H9 (cell line): Measurements from ENCODE around the gene CARD19. TPM values are rescaled to one million over a fixed set of nuclear protein-coding genes. Genes with fewer than 3 reads are reported as not detected.

Source experiments
- DNase-seq: peaks from one replicate; pipeline ENCODE4 v3.0.0-alpha.2; 2017
- H2AFZ ChIP-seq: one replicate; pipeline ENCODE4 v1.6.1; 2013; ENCODE audit warnings: mild to moderate bottlenecking, low read length, control low read depth, moderate library complexity
- H2AK5ac ChIP-seq: 2 replicates; pipeline ENCODE4 v1.6.1; 2013; ENCODE audit warnings: low read length, control low read depth, mixed read lengths; ENCODE audit not compliant: insufficient read length
- H2BK120ac ChIP-seq: one replicate; pipeline ENCODE4 v1.6.1; 2013; ENCODE audit warnings: low read depth, mild to moderate bottlenecking, low read length, control low read depth, inconsistent platforms; ENCODE audit not compliant: poor library complexity, severe bottlenecking
- H2BK12ac ChIP-seq: 2 replicates; pipeline ENCODE4 v1.6.1; 2013; ENCODE audit warnings: low read length, control low read depth, mixed read lengths, low read depth; ENCODE audit not compliant: insufficient read length
- H2BK15ac ChIP-seq: 2 replicates; pipeline ENCODE4 v1.6.1; 2013; ENCODE audit warnings: low read depth, low read length, control low read depth
- H2BK20ac ChIP-seq: one replicate; pipeline ENCODE4 v1.6.1; 2013; ENCODE audit warnings: low read depth, mild to moderate bottlenecking, low read length, control low read depth, inconsistent platforms; ENCODE audit not compliant: poor library complexity, severe bottlenecking
- H2BK5ac ChIP-seq: 2 replicates; pipeline ENCODE4 v1.6.1; 2013; ENCODE audit warnings: low read length, control low read depth, mixed read lengths; ENCODE audit not compliant: insufficient read length
- H3K14ac ChIP-seq: 2 replicates; pipeline ENCODE4 v1.6.1; 2013; ENCODE audit warnings: low read length, control low read depth; ENCODE audit not compliant: insufficient read depth
- H3K18ac ChIP-seq: 2 replicates; pipeline ENCODE4 v1.6.1; 2013; ENCODE audit warnings: low read depth, mild to moderate bottlenecking, mixed read lengths, low read length, control low read depth; ENCODE audit not compliant: insufficient read length
- H3K23ac ChIP-seq: 2 replicates; pipeline ENCODE4 v1.6.1; 2013; ENCODE audit warnings: low read length, control low read depth, mixed read lengths, low read depth; ENCODE audit not compliant: insufficient read length
- H3K23me2 ChIP-seq: 2 replicates; pipeline ENCODE4 v1.6.1; 2013; ENCODE audit warnings: low read depth, mild to moderate bottlenecking, mixed read lengths, low read length, control low read depth; ENCODE audit not compliant: insufficient read length, poor library complexity, severe bottlenecking
- H3K27ac ChIP-seq: 2 replicates; pipeline ENCODE4 v1.5.1; 2013; ENCODE audit warnings: low read length, control low read depth, mixed read lengths, low read depth; ENCODE audit not compliant: insufficient read length
- H3K27me3 ChIP-seq: 2 replicates; pipeline ENCODE4 v1.6.1; 2013; ENCODE audit warnings: low read length, control low read depth, inconsistent platforms; ENCODE audit not compliant: insufficient read depth
- H3K4ac ChIP-seq: 2 replicates; pipeline ENCODE4 v1.6.1; 2013; ENCODE audit warnings: low read depth, mild to moderate bottlenecking, control low read depth, inconsistent platforms, low read length, moderate library complexity
- H3K4me1 ChIP-seq: 2 replicates; pipeline ENCODE4 v1.6.1; 2013; ENCODE audit warnings: low read length, control low read depth, inconsistent platforms; ENCODE audit not compliant: insufficient read depth
- H3K4me2 ChIP-seq: 2 replicates; pipeline ENCODE4 v1.6.1; 2013; ENCODE audit warnings: low read length, control low read depth, mixed read lengths; ENCODE audit not compliant: insufficient read length, insufficient read depth
- H3K56ac ChIP-seq: 2 replicates; pipeline ENCODE4 v1.6.1; 2013; ENCODE audit warnings: low read depth, mild to moderate bottlenecking, mixed read lengths, low read length, control low read depth; ENCODE audit not compliant: insufficient read length
- H3K79me1 ChIP-seq: 2 replicates; pipeline ENCODE4 v1.6.1; 2013; ENCODE audit warnings: low read depth, mild to moderate bottlenecking, moderate library complexity, low read length, control low read depth, inconsistent platforms; ENCODE audit not compliant: insufficient read depth, poor library complexity, severe bottlenecking
- H3K79me2 ChIP-seq: 2 replicates; pipeline ENCODE4 v1.6.1; 2013; ENCODE audit warnings: low read length, control low read depth, inconsistent platforms; ENCODE audit not compliant: insufficient read depth
- H3K9ac ChIP-seq: 2 replicates; pipeline ENCODE4 v1.6.1; 2013; ENCODE audit warnings: low read length, control low read depth, mixed read lengths; ENCODE audit not compliant: insufficient read length; ENCODE audit errors: extremely low read depth
- H3K9me3 ChIP-seq: one replicate; pipeline ENCODE4 v1.6.1; 2013; ENCODE audit warnings: low read depth, low read length, inconsistent platforms; ENCODE audit not compliant: control insufficient read depth
- H3T11ph ChIP-seq: one replicate; pipeline ENCODE4 v1.6.1; 2013; ENCODE audit warnings: mild to moderate bottlenecking, low read length, control low read depth, inconsistent platforms
- H4K20me1 ChIP-seq: one replicate; pipeline ENCODE4 v1.6.1; 2013; ENCODE audit not compliant: control insufficient read depth, insufficient read length, insufficient read depth
- H4K5ac ChIP-seq: 2 replicates; pipeline ENCODE4 v1.6.1; 2013; ENCODE audit warnings: low read depth, mild to moderate bottlenecking, mixed read lengths, low read length, control low read depth; ENCODE audit not compliant: insufficient read length
- H4K8ac ChIP-seq: replicated peaks from 2 replicates; pipeline ENCODE4 v1.6.1; 2013; ENCODE audit warnings: low read length, control low read depth, mixed read lengths, low read depth; ENCODE audit not compliant: insufficient read length
- H4K91ac ChIP-seq: 2 replicates; pipeline ENCODE4 v1.6.1; 2013; ENCODE audit warnings: low read depth, mild to moderate bottlenecking, moderate library complexity, mixed read lengths, low read length, control low read depth; ENCODE audit not compliant: insufficient read length
- H3K27ac Mint-ChIP-seq, 3 experiments: 2 replicates in 2 of 3; 3 replicates in 1 of 3; pipeline ENCODE4 v1.8.0; 2020 to 2021; ENCODE audit warnings: mixed read lengths in 3 of 3, mild to moderate bottlenecking in 1 of 3, moderate library complexity in 1 of 3
- H3K27me3 Mint-ChIP-seq: 2 replicates; pipeline ENCODE4 v1.8.0; 2021; ENCODE audit warnings: low read depth, mild to moderate bottlenecking, moderate library complexity, mixed read lengths
- H3K36me3 Mint-ChIP-seq, 3 experiments: 2 replicates in 2 of 3; 3 replicates in 1 of 3; pipeline ENCODE4 v1.8.0; 2020 to 2021; ENCODE audit warnings: low read depth in 3 of 3, mixed read lengths in 3 of 3; ENCODE audit not compliant: insufficient read depth in 1 of 3
- H3K4me1 Mint-ChIP-seq, 2 experiments: 2 replicates each; pipeline ENCODE4 v1.8.0; 2020; ENCODE audit warnings: mixed read lengths in 2 of 2
- H3K4me3 Mint-ChIP-seq, 2 experiments: 2 replicates in 1 of 2; 3 replicates in 1 of 2; pipeline ENCODE4 v1.8.0; 2020 to 2021; ENCODE audit warnings: mild to moderate bottlenecking in 2 of 2, mixed read lengths in 2 of 2, moderate library complexity in 1 of 2
- H3K9me3 Mint-ChIP-seq, 2 experiments: 2 replicates in 1 of 2; 3 replicates in 1 of 2; pipeline ENCODE4 v1.8.0; 2020; ENCODE audit warnings: mild to moderate bottlenecking in 2 of 2, mixed read lengths in 2 of 2, moderate library complexity in 1 of 2
- WGBS: extraction: QIAGEN DNeasy Blood & Tissue Kit; methylation state at CpG from one replicate; pipeline ENCODE4 v1.1.7; 2013; ENCODE audit warnings: missing lambda C conversion rate, low lambda C conversion rate, mixed read lengths; ENCODE audit not compliant: insufficient read length; ENCODE audit errors: extremely low coverage; 5-methylcytosine and 5-hydroxymethylcytosine counted together
- total RNA-seq: library from RNA; stranded (reverse); gene quantifications from 2 replicates; pipeline ENCODE4 v1.2.1, GENCODE V29; 2021
- TF ChIP-seq, protein P1 (sequence below): fragments of 200-600 bp; sonication (generic); conservative IDR thresholded peaks from 3 replicates; pipeline ENCODE4 v1.8.0; 2021; ENCODE audit warnings: antibody characterized with exemption, mild to moderate bottlenecking

Gene CARD19
- total RNA-seq, 1 experiment from 2014 or later = 21.4 TPM

DNA sequence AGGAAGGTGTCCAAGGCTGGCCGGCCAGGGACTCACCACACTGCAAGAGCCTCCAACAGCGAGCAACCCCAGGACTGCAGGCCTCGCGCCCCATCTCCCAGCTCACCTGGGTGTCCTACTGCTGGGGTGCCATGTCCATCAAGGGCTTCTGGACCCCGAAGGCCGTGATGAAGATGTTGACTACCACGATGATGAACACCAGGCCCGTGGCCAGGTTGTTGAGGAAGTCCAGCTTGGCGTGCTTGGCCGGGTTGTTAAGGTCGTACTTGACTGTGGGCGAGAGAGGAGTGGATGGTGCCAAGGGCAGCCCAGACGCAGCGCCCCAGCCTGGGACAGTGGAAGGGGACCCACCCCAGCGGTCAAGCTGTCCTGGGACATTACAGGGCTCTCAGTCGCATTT, 28.8 kb downstream of the CARD19 start:
- no peak overlapping the region for H2BK12ac ChIP-seq
- H2BK120ac ChIP-seq = no peak overlapping the region
- TF ChIP-seq, protein P1, sequence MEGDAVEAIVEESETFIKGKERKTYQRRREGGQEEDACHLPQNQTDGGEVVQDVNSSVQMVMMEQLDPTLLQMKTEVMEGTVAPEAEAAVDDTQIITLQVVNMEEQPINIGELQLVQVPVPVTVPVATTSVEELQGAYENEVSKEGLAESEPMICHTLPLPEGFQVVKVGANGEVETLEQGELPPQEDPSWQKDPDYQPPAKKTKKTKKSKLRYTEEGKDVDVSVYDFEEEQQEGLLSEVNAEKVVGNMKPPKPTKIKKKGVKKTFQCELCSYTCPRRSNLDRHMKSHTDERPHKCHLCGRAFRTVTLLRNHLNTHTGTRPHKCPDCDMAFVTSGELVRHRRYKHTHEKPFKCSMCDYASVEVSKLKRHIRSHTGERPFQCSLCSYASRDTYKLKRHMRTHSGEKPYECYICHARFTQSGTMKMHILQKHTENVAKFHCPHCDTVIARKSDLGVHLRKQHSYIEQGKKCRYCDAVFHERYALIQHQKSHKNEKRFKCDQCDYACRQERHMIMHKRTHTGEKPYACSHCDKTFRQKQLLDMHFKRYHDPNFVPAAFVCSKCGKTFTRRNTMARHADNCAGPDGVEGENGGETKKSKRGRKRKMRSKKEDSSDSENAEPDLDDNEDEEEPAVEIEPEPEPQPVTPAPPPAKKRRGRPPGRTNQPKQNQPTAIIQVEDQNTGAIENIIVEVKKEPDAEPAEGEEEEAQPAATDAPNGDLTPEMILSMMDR = no peak
- no peak overlapping the region for H3K4me3 Mint-ChIP-seq
- H3K9ac ChIP-seq = no peak overlapping the region
- no CpG with 5 or more reads among the region's 16 CpGs for WGBS
- no peak overlapping the region for H2BK5ac ChIP-seq
- no peak overlapping the region; the same call in 1 of the 2 replicates for H3K14ac ChIP-seq
- H3T11ph ChIP-seq = no peak overlapping the region
- H3K36me3 Mint-ChIP-seq = peaks cover 4 to 17% (median 15%) of the 10 kb centered on the region in 3 experiments; a peak in 5 of 7 replicates
- H2BK20ac ChIP-seq = no peak overlapping the region
- H3K27me3 Mint-ChIP-seq = no peaks in the 10 kb centered on the region; the same call in 1 of the 2 replicates
- H3K18ac ChIP-seq = no peak overlapping the region
- H3K4me1 Mint-ChIP-seq = peaks cover 10 to 24% of the 10 kb centered on the region in 2 experiments
- no peaks in the 10 kb centered on the region for H3K4me1 ChIP-seq
- H4K20me1 ChIP-seq = no peaks in the 10 kb centered on the region
- no peaks in the 10 kb centered on the region for H3K27me3 ChIP-seq
- H3K79me1 ChIP-seq = no peaks in the 10 kb centered on the region
- H4K91ac ChIP-seq = no peak overlapping the region
- no peak overlapping the region for H2AFZ ChIP-seq
- no peak overlapping the region for H3K23ac ChIP-seq
- no peak overlapping the region for H3K56ac ChIP-seq
- no peak overlapping the region for H3K27ac ChIP-seq
- H2AK5ac ChIP-seq = no peak overlapping the region
- no peak overlapping the region for H4K5ac ChIP-seq
- no peaks in the 10 kb centered on the region for H3K23me2 ChIP-seq
- H3K9me3 ChIP-seq = no peaks in the 10 kb centered on the region
- no peak overlapping the region for H3K4ac ChIP-seq
- no peaks in the 10 kb centered on the region for H3K9me3 Mint-ChIP-seq
- peak; percentile 18 for DNase-seq
- no peak overlapping the region for H4K8ac ChIP-seq
- no peak overlapping the region; a peak in 1 of 7 replicates for H3K27ac Mint-ChIP-seq
- no peak overlapping the region for H2BK15ac ChIP-seq
- no peaks in the 10 kb centered on the region for H3K79me2 ChIP-seq
- no peak overlapping the region for H3K4me2 ChIP-seq
